Tibial nerve (tissue), 4 donors: ENCODE data around the gene ZNF853. TPM values are rescaled to one million over a fixed set of nuclear protein-coding genes. Genes with fewer than 3 reads are reported as not detected.

Source experiments
- DNase-seq, 2 donors: peaks; one replicate each; pipeline ENCODE4 v3.0.0-alpha.2; 2019; ENCODE audit warnings: low spot score in 2 of 2
- H3K27ac ChIP-seq, 4 donors: fragments of 200-600 bp; sonication (generic) in 3 of 4; one replicate each; pipeline ENCODE4 v1.5.1; 2017 to 2019; ENCODE audit warnings: mild to moderate bottlenecking in 1 of 4
- H3K27me3 ChIP-seq, 2 donors: fragments of 200-600 bp; sonication (generic) in 1 of 2; one replicate each; pipeline versions ENCODE4 v1.5.1 to v1.6.0; 2017 to 2019
- H3K36me3 ChIP-seq, 3 donors: fragments of 200-600 bp; sonication (generic); one replicate each; pipeline ENCODE4 v1.5.1; 2018 to 2019
- H3K4me1 ChIP-seq, 4 donors: fragments of 200-600 bp; sonication (generic) in 3 of 4; one replicate each; pipeline ENCODE4 v1.5.1; 2017 to 2019
- H3K4me3 ChIP-seq, 4 donors: fragments of 200-600 bp; sonication (generic) in 3 of 4; one replicate each; pipeline ENCODE4 v1.5.1; 2017 to 2019; ENCODE audit warnings: mild to moderate bottlenecking in 1 of 4, moderate library complexity in 1 of 4
- H3K9me3 ChIP-seq, 4 donors: fragments of 200-600 bp; sonication (generic) in 3 of 4; one replicate each; pipeline ENCODE4 v1.5.1; 2017 to 2019
- EP300 ChIP-seq, 2 donors: sonication (generic); formaldehyde crosslinking; IDR thresholded peaks; one replicate each; pipeline ENCODE4 v1.6.1; 2017; ENCODE audit warnings: antibody characterized with exemption in 2 of 2, mild to moderate bottlenecking in 1 of 2
- POLR2A ChIP-seq, 2 donors: fragments of 450-650 bp; IDR thresholded peaks; one replicate each; pipeline ENCODE4 v1.6.1; 2017; ENCODE audit warnings: antibody characterized with exemption in 2 of 2, mild to moderate bottlenecking in 2 of 2, moderate library complexity in 2 of 2
- WGBS, 2 donors: methylation state at CpG; one replicate each; pipeline ENCODE4 v1.1.5; 2018; 5-methylcytosine and 5-hydroxymethylcytosine counted together
- total RNA-seq, 4 donors: library from RNA; depleted of rRNA; stranded (reverse); fragments of >200 nt; gene quantifications; one replicate each; pipeline ENCODE4 v1.1.0, GENCODE V29; 2016
- TF ChIP-seq, protein P1 (sequence below), 5 experiments: fragments of 200-600 bp in 3 of 5; fragments of 450-650 bp in 2 of 5; sonication (generic) in 3 of 5; IDR thresholded peaks; one replicate each; pipeline ENCODE4 v1.5.1; 2016 to 2019; ENCODE audit warnings: antibody characterized with exemption in 5 of 5, mild to moderate bottlenecking in 3 of 5, moderate library complexity in 2 of 5

ZNF853 gene
- total RNA-seq, 4 donors from 2014 or later: 8.2 to 18.2 (median 12.7) TPM

DNA sequence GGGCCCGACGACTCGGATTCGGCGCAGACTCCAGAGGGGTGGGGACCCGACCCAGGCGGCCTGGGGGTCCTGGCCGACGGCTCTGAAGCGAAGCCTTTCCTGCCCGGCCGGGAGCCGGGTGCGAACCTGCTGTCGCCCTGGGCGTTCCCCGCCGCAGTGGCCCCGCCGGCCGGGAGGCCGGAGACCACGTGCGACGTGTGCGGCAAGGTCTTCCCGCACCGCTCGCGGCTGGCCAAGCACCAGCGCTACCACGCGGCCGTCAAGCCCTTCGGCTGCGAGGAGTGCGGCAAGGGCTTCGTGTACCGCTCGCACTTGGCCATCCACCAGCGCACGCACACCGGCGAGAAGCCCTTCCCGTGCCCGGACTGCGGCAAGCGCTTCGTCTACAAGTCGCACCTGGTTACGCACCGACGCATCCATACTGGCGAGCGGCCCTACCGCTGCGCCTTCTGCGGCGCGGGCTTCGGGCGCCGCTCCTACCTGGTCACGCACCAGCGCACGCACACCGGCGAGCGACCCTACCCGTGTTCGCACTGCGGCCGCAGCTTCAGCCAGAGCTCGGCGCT lies 37.1 kb downstream of the ZNF853 start:
- WGBS, 2 donors: 97% methylated on average over 72 to 75 of the region's 75 CpGs
- Histone ChIP-seq H3K4me1 (no peaks in the 10 kb centered on the region), H3K36me3 (peaks cover 5 to 93% (median 7%) of the 10 kb centered on the region in 3 donors), H3K27ac (no peak overlapping the region), H3K9me3 (peaks cover 0 to 18% (median 0%) of the 10 kb centered on the region in 4 donors), H3K4me3 (no peak overlapping the region), H3K27me3 (no peaks in the 10 kb centered on the region)
- TF ChIP-seq, protein P1, sequence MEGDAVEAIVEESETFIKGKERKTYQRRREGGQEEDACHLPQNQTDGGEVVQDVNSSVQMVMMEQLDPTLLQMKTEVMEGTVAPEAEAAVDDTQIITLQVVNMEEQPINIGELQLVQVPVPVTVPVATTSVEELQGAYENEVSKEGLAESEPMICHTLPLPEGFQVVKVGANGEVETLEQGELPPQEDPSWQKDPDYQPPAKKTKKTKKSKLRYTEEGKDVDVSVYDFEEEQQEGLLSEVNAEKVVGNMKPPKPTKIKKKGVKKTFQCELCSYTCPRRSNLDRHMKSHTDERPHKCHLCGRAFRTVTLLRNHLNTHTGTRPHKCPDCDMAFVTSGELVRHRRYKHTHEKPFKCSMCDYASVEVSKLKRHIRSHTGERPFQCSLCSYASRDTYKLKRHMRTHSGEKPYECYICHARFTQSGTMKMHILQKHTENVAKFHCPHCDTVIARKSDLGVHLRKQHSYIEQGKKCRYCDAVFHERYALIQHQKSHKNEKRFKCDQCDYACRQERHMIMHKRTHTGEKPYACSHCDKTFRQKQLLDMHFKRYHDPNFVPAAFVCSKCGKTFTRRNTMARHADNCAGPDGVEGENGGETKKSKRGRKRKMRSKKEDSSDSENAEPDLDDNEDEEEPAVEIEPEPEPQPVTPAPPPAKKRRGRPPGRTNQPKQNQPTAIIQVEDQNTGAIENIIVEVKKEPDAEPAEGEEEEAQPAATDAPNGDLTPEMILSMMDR (IDR thresholded peaks at IDR 0.05): no peak
- TF ChIP-seq POLR2A (IDR thresholded peaks at IDR 0.05): no peak
- TF ChIP-seq EP300 (IDR thresholded peaks at IDR 0.05): no peak
- no peak for DNase-seq

- no peaks in the 10 kb centered on the region for H3K27me3 ChIP-seq
- H3K36me3 ChIP-seq: peaks cover 5 to 85% (median 7%) of the 10 kb centered on the region in 3 donors
- H3K27ac ChIP-seq: no peak overlapping the region
- H3K4me3 ChIP-seq: no peak overlapping the region
- TF ChIP-seq, protein P1 (IDR thresholded peaks at IDR 0.05): no peak
- TF ChIP-seq EP300 (IDR thresholded peaks at IDR 0.05) (no peak), POLR2A (IDR thresholded peaks at IDR 0.05) (no peak)
- DNase-seq: no peak
- H3K4me1 ChIP-seq: no peaks in the 10 kb centered on the region
- peaks cover 0 to 18% (median 0%) of the 10 kb centered on the region in 4 donors for H3K9me3 ChIP-seq
- WGBS, 2 donors: 94 to 95% methylated on average over 114 to 141 of the region's 146 CpGs
Measured at GRCh38 chr7:6653071-6654003, 37.9 kb downstream of the ZNF853 start.

DNA sequence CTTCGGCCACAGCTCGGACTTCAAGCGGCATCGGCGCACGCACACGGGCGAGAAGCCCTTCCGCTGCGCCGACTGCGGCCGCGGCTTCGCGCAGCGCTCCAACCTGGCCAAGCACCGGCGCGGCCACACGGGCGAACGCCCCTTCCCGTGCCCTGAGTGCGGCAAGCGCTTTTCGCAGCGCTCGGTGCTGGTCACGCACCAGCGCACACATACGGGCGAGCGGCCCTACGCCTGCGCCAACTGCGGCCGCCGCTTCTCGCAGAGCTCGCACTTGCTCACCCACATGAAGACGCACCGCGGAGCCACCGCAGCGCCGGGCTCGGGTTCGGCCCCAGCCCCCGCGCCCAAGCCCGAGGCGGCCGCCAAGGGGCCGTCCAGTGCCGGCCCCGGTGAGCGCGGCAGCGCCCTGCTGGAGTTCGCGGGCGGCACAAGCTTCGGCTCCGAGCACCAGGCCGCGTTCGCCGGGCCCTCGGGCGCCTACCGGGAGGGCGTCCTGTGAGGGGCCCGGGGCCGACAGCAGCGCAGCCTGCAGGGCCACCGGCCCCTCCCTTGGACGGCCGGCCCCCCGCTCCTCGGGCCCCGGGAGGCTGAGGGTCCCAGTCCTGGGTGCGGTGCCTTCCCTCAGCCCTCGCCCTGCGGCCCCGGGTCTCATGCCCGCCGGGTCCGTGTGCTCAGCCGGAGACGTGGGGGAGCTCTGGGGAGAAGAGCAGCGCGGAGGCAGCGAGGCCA lies 38.9 kb downstream of the ZNF853 start:
- Histone ChIP-seq H3K27ac (no peak overlapping the region), H3K9me3 (peaks cover 0 to 18% (median 0%) of the 10 kb centered on the region in 4 donors), H3K27me3 (no peaks in the 10 kb centered on the region), H3K4me1 (no peaks in the 10 kb centered on the region), H3K36me3 (peaks cover 5 to 75% (median 7%) of the 10 kb centered on the region in 3 donors), H3K4me3 (no peak overlapping the region)
- no peak for DNase-seq
- TF ChIP-seq POLR2A (IDR thresholded peaks at IDR 0.05) (no peak), EP300 (IDR thresholded peaks at IDR 0.05) (no peak)
- TF ChIP-seq, protein P1 (IDR thresholded peaks at IDR 0.05): no peak
- 92 to 98% methylated on average over 53 to 83 of the region's 94 CpGs for WGBS, 2 donors

- Histone ChIP-seq H3K27me3 (no peaks in the 10 kb centered on the region), H3K36me3 (peaks cover 5 to 68% (median 7%) of the 10 kb centered on the region in 3 donors), H3K4me3 (no peak overlapping the region), H3K4me1 (no peaks in the 10 kb centered on the region), H3K9me3 (peaks cover 0 to 18% (median 0%) of the 10 kb centered on the region in 4 donors), H3K27ac (no peak overlapping the region)
- 89 to 90% methylated on average over 48 of the region's 48 CpGs for WGBS, 2 donors
- TF ChIP-seq EP300 (IDR thresholded peaks at IDR 0.05) (no peak), POLR2A (IDR thresholded peaks at IDR 0.05) (no peak)
- TF ChIP-seq, protein P1 (IDR thresholded peaks at IDR 0.05): no peak
- no peak for DNase-seq
Measured at GRCh38 chr7:6654842-6655610, 39.6 kb downstream of the ZNF853 start.
